D721Med (cell line): ENCODE data around the gene SPX.

Experiments used
- DNase-seq: peaks from one replicate; pipeline ENCODE4 v3.0.0; 2011; ENCODE audit warnings: low spot score; ENCODE audit not compliant: insufficient read length
- FAIRE-seq: peaks from 2 replicates; lab custom pipeline; 2011; peaks lifted over from hg19 to GRCh38; lab: Jason Lieb, UNC
- CTCF ChIP-seq: IDR thresholded peaks from 2 replicates; pipeline ENCODE4 v1.5.1; 2012; ENCODE audit warnings: mild to moderate bottlenecking, control low read depth; ENCODE audit not compliant: insufficient read depth; ENCODE audit errors: missing control alignments

The SPX gene

GRCh38 chr12:21501258-21502163 lies 24.6 kb upstream of the SPX start, which contains the start of the genes GOLT1B and RECQL:
Gene GOLT1B (plus strand): TSS chr12:21501789. CDS start chr12:21501924, 135 bp downstream.
Gene RECQL (minus strand): TSS chr12:21501635. CDS start chr12:21499570, 2,065 bp downstream.
- FAIRE-seq (peak; percentile 66), DNase-seq (peak; percentile 62)
- no peak for TF ChIP-seq CTCF

GRCh38 chr12:21502164-21502496 lies 24.0 kb upstream of the SPX start:
- no peak for DNase-seq
- no peak for FAIRE-seq
- TF ChIP-seq CTCF: no peak

GRCh38 chr12:21502872-21503271 lies 23.2 kb upstream of the SPX start:
- FAIRE-seq (no peak), DNase-seq (no peak)
- TF ChIP-seq CTCF: no peak

- no peak for FAIRE-seq
- no peak for DNase-seq
- TF ChIP-seq CTCF: no peak
Observed at GRCh38 chr12:21505888-21506287, 20.2 kb upstream of the SPX start.

- DNase-seq: no peak
- TF ChIP-seq CTCF: no peak
- peak; percentile 35 for FAIRE-seq
Observed at GRCh38 chr12:21507849-21508248, 18.2 kb upstream of the SPX start.

- TF ChIP-seq CTCF: no peak
- no peak for DNase-seq
- FAIRE-seq: no peak
Observed at GRCh38 chr12:21509768-21510167, 16.3 kb upstream of the SPX start.

- no peak for TF ChIP-seq CTCF
- FAIRE-seq (no peak), DNase-seq (no peak)
Observed at GRCh38 chr12:21516281-21516680, 9.8 kb upstream of the SPX start.
